GM18868 (cell line): Measurements from ENCODE around the gene OSBPL2.

Experiments used
- ATAC-seq: cut with Tn5 transposase; IDR thresholded peaks from one replicate; pipeline ENCODE4 v1.9.1; 2021; ENCODE audit warnings: mild to moderate bottlenecking, moderate library complexity; ENCODE audit not compliant: unreplicated experiment

The OSBPL2 gene

DNA sequence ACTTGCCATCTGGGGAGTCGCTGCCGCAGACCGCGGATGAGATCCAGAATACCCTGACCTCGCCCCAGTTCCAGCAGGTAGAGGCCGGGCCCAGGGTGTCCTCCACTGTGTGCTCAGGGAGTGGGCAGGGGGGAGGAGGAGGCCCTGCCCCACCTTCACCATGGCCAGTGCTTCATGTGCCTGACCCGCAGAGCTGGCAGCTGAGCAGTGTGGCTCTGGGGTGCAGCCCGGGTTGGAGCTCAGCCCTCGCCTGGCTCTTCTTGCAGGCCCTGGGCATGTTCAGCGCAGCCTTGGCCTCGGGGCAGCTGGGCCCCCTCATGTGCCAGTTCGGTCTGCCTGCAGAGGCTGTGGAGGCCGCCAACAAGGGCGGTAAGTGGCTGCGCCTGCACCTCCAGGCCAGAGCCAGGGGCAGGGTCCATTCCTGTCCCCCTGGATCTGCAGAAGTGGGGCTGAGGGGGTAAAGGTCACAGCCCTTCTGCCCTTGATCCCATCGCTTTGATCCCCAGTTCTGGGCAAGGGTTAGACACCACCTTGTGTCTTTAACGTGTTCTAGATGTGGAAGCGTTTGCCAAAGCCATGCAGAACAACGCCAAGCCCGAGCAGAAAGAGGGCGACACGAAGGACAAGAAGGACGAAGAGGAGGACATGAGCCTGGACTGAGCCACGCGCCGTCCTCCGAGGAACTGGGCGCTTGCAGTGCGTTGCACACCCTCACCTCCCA, 69.9 kb downstream of the OSBPL2 start:
- ATAC-seq: no peak

GRCh38 chr20:62309198-62309944, 71.0 kb downstream of the OSBPL2 start:
- ATAC-seq: no peak

GRCh38 chr20:62309947-62310756, 71.8 kb downstream of the OSBPL2 start:
- no peak for ATAC-seq

DNA sequence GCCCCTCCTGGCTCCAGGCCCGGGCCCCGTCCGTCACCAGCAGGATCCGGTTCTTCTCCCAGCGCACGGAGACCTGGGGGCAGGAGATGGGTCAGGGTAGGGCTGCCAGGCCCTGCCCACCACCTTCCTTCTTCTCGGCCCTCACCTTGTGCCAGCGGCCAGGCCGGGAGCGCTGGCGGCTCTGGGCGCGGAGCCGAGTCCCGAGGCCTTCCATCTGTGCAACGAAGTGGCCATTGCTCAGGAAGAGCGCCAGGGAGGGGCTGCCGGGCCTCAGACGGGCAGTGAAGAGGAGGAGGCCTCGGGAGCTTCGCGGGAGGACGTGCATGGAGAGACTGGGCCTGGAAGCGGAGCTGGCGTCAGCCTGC, 72.4 kb downstream of the OSBPL2 start:
- no peak for ATAC-seq

DNA sequence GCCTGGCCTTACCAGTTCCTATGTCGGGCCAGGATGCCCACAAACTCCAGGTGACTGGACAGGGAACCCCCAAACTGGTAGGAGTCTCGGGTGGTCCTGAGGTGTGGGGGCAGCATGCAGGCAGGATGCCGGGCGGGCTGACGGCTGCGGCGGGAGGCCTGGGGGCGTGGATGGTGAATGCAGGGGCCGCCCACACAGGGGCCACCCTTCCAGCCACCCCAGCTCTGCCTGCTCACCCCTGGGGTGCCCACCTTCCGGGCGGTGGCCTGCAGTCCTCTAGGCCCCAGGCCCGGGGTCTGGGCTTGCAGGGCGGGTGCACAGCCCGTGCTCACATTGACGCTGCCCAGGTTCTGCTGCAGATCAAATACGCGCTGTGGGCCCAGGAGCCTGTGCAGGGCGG, 72.8 kb downstream of the OSBPL2 start:
- no peak for ATAC-seq

- no peak for ATAC-seq
Measured at GRCh38 chr20:62311832-62312661, 73.7 kb downstream of the OSBPL2 start.

DNA sequence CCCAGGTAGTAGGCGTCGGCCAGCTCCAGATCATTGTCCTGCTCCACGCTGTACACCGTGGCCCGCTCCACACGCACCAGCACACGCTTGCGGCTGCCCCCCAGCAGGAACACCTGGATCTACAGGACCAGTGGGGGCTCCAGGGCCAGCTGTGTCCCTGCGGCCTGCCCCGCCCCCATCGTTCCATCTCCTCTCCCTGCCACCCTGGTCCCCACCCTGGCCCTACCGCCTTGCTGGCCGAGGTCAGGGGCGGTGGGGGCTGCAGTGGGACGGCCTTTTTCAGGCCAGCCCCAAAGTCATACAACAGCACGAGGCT, 74.3 kb downstream of the OSBPL2 start:
- ATAC-seq: no peak

- no peak for ATAC-seq
Measured at GRCh38 chr20:62313021-62313420, 74.7 kb downstream of the OSBPL2 start.

DNA sequence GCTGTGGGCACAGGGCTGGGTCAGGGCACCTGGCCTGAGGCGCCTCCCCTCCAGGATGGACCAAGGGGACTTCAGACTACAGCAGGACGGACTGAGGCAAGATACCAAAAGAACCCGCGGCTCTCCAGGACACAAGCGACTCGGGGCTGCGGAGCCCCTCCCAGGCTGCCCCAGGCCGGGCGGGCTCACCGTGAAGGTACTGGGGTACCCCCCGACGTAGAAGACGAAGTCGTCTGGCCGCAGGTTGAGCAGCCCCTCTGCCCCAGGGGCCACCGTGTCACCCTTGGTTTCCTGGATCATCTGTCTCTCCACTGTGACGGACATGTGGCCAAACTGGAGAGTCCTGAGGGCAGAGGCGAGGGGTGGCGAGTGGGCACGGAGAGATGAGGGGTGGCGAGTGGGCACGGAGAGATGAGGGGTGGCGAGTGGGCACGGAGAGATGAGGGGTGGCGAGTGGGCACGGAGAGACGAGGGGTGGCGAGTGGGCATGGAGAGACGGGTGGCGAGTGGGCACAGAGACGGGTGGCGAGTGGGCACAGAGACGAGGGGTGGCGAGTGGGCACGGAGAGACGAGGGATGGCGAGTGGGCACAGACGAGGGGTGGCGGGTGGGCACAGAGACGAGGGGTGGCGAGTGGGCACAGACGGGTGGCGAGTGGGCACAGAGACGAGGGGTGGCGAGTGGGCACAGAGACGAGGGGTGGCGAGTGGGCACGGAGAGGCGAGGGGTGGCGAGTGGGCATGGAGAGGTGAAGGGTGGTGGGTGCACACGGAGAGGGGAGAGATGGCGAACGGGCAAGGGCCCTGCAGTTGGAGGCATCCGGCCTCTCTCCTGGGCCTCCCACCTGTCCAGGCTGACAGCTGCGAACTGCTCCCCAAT, 75.4 kb downstream of the OSBPL2 start:
- no peak for ATAC-seq

DNA sequence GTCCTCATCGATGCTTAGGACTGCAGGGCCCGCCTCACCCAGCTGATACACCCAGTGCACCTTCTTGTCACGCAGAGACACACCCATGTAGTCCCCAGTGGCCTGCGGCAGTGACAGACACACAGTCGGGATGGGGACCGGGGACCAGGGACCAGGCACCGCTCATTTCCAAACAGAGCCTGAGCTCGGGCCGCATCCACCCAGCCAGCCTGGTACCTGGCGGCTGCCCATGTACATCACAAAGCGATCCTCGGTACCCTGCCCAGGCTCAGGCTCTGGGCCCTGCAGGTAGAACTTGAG, 76.0 kb downstream of the OSBPL2 start:
- no peak for ATAC-seq

DNA sequence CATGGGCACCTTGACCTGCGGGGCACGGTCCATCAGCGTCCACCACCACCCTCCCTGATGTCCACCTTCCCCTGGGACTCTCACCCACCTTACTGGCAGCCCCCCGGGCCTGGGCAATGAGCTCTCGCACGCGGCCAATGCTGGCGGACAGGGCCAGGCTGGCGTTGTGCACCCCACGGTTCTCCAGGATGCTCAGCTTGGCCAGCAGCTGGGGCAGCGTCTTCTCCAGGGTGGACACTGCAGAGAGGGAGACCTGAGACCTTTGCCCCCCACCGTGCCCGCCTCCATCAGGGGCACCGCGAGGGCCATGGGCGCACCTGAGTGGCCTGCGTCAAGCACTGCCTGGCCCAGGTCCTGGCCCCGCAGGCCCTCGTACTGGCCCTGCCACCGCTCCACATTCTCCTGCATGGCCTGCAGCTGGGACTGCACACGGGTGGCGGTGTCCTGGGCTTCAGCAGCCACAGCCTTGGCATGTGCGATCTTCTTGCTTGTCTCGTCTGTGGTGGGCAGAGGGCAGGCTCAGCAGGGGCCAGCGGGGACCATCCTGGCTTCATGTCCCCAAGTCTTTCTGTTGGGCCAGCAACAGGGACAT, 76.5 kb downstream of the OSBPL2 start:
- ATAC-seq: no peak

- ATAC-seq: no peak
Measured at GRCh38 chr20:62315773-62316172, 77.5 kb downstream of the OSBPL2 start.

GRCh38 chr20:62316331-62317166, 78.2 kb downstream of the OSBPL2 start:
- ATAC-seq: no peak

DNA sequence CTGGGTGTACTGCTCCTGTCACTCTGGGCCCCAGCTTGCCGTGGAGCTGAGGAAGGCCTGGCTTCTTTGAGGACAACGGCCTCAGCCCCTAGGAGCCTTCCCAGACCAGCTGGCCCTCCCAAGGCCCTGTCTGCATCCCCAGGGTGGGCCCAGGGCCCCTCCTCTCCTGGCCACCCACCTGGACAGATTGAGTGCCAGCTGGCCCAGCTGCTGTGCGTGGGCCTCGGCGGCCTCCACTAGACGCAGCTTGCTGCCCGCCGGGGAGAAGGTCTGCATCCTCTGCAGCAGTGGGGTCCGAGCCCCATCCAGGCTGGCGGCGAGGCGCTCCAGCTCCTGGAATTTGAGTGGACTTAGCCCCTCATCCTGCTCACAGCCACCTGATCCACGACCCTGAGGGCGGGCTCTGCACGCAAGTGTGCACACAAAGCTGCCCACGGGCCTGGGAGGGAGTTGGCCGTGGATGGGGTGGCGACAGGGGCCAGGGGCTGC, 78.9 kb downstream of the OSBPL2 start:
- ATAC-seq: no peak

- ATAC-seq: no peak
Measured at GRCh38 chr20:62318400-62319345, 80.4 kb downstream of the OSBPL2 start.

GRCh38 chr20:62319346-62319909, 81.1 kb downstream of the OSBPL2 start:
- no peak for ATAC-seq

GRCh38 chr20:62320581-62321354, 82.4 kb downstream of the OSBPL2 start:
- no peak for ATAC-seq
